Measurements from ENCODE around the gene ATP13A3. TPM values are rescaled to one million over a fixed set of nuclear protein-coding genes. Genes with fewer than 3 reads are reported as not detected.

The ATP13A3 gene
- total RNA-seq, 1 donor from 2014 or later = 79.2 TPM

- Mint-ChIP-seq H3K9me3 (ENCODE audit: unreplicated experiment) (no peaks in the 10 kb centered on the region), H3K4me3 (ENCODE audit: unreplicated experiment) (no peak overlapping the region), H3K4me1 (ENCODE audit: low read depth, unreplicated experiment) (no peaks in the 10 kb centered on the region), H3K27me3 (ENCODE audit: low read depth, unreplicated experiment) (no peaks in the 10 kb centered on the region), H3K27ac (ENCODE audit: unreplicated experiment) (no peak overlapping the region), H3K36me3 (ENCODE audit: low read depth, unreplicated experiment) (peaks cover 6% of the 10 kb centered on the region)
- H3K4me1 ChIP-seq (ENCODE audit: insufficient read depth, low read length) = peaks cover 4% of the 10 kb centered on the region
- H3K36me3 ChIP-seq (ENCODE audit: insufficient read depth, low read length) = peaks cover 65% of the 10 kb centered on the region
- no peak overlapping the region for H3K4me3 ChIP-seq (ENCODE audit: insufficient read depth, low read depth, low read length)
- peaks cover 20% of the 10 kb centered on the region for H4K20me1 ChIP-seq (ENCODE audit: insufficient read depth, low read length)
- H3K9me3 ChIP-seq (ENCODE audit: insufficient read depth, low read depth, low read length) = no peaks in the 10 kb centered on the region
- H3K9ac ChIP-seq (ENCODE audit: low read length) = no peak overlapping the region
- DNase-seq (ENCODE audit: low read depth) (no peak), FAIRE-seq (no peak)
- no peak overlapping the region for H3K4me2 ChIP-seq (ENCODE audit: low read length)
- TF ChIP-seq EZH2 (IDR thresholded peaks at IDR 0.05; ENCODE audit: insufficient read depth, low read length) = no peak
- TF ChIP-seq, protein P1, sequence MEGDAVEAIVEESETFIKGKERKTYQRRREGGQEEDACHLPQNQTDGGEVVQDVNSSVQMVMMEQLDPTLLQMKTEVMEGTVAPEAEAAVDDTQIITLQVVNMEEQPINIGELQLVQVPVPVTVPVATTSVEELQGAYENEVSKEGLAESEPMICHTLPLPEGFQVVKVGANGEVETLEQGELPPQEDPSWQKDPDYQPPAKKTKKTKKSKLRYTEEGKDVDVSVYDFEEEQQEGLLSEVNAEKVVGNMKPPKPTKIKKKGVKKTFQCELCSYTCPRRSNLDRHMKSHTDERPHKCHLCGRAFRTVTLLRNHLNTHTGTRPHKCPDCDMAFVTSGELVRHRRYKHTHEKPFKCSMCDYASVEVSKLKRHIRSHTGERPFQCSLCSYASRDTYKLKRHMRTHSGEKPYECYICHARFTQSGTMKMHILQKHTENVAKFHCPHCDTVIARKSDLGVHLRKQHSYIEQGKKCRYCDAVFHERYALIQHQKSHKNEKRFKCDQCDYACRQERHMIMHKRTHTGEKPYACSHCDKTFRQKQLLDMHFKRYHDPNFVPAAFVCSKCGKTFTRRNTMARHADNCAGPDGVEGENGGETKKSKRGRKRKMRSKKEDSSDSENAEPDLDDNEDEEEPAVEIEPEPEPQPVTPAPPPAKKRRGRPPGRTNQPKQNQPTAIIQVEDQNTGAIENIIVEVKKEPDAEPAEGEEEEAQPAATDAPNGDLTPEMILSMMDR (IDR thresholded peaks at IDR 0.05; ENCODE audit: insufficient read depth, low read depth, low read length) = no peak
- H3K27ac ChIP-seq (ENCODE audit: low read depth, low read length) = no peak overlapping the region
- H2AFZ ChIP-seq (ENCODE audit: low read depth, low read length) = no peak overlapping the region
- no peaks in the 10 kb centered on the region for H3K79me2 ChIP-seq (ENCODE audit: insufficient read depth, low read length)
- H3K27me3 ChIP-seq (ENCODE audit: insufficient read depth, low read length) = no peaks in the 10 kb centered on the region
These were observed 55.2 kb downstream of the ATP13A3 start for GRCh38 chr3:194431554-194431953.

DNA sequence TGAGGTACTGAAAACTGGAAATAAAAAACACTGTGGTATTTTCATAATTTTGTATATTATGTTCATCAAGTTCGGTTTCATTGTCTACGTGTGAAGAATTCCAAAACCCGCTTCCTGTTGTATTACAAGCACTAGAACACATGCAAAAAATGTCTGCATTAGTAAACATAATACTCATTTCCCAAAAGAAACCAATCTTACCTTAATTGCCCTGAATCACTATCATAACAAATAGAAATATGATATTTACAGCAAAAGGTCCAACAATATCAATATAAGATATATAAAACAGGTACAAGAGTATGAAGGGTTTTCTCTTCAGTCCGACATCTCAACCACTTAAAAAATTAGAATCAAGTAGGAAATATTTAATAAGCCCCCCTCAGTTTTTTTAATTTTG, 61.4 kb downstream of the ATP13A3 start:
- DNase-seq (ENCODE audit: low read depth) (no peak), FAIRE-seq (no peak)
- H3K36me3 Mint-ChIP-seq (ENCODE audit: low read depth, unreplicated experiment) = peaks cover 6% of the 10 kb centered on the region
- H3K27me3 ChIP-seq (ENCODE audit: insufficient read depth, low read length) = no peaks in the 10 kb centered on the region
- peaks cover 18% of the 10 kb centered on the region for H4K20me1 ChIP-seq (ENCODE audit: insufficient read depth, low read length)
- H3K4me2 ChIP-seq (ENCODE audit: low read length) = no peak overlapping the region
- peaks cover 2% of the 10 kb centered on the region for H3K4me1 Mint-ChIP-seq (ENCODE audit: low read depth, unreplicated experiment)
- H3K27ac Mint-ChIP-seq (ENCODE audit: unreplicated experiment) = no peak overlapping the region
- no peak overlapping the region for H3K4me3 Mint-ChIP-seq (ENCODE audit: unreplicated experiment)
- H3K79me2 ChIP-seq (ENCODE audit: insufficient read depth, low read length) = no peaks in the 10 kb centered on the region
- H3K36me3 ChIP-seq (ENCODE audit: insufficient read depth, low read length) = peaks cover 39% of the 10 kb centered on the region
- H3K9me3 Mint-ChIP-seq (ENCODE audit: unreplicated experiment) = no peaks in the 10 kb centered on the region
- H3K9me3 ChIP-seq (ENCODE audit: insufficient read depth, low read depth, low read length) = no peaks in the 10 kb centered on the region
- H3K4me3 ChIP-seq (ENCODE audit: insufficient read depth, low read depth, low read length) = no peak overlapping the region
- H3K9ac ChIP-seq (ENCODE audit: low read length) = no peak overlapping the region
- H3K27ac ChIP-seq (ENCODE audit: low read depth, low read length) = no peak overlapping the region
- peaks cover 5% of the 10 kb centered on the region for H3K4me1 ChIP-seq (ENCODE audit: insufficient read depth, low read length)
- no peak for TF ChIP-seq EZH2 (IDR thresholded peaks at IDR 0.05; ENCODE audit: insufficient read depth, low read length)
- TF ChIP-seq, protein P1 (IDR thresholded peaks at IDR 0.05; ENCODE audit: insufficient read depth, low read depth, low read length) = no peak
- H3K27me3 Mint-ChIP-seq (ENCODE audit: low read depth, unreplicated experiment) = no peaks in the 10 kb centered on the region
- no peak overlapping the region for H2AFZ ChIP-seq (ENCODE audit: low read depth, low read length)

DNA sequence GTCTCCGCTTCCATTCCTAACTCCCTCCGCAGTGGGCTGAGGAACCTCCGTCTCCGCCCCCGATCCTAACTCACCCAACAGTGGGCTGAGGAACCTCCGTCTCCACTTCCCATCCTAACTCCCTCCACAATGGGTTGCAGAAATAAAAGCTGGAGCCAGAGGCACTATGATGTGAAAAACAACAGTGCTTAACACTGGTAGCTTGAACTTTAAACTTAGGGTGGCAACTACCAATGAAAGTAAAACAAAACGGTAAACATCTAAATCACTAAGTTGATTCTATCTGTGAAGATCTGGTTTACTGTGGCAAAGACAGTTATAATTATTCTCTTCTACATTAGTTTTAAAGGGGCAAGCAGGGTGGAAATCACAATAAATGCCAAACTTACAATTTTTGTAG, 61.8 kb downstream of the ATP13A3 start:
- no peaks in the 10 kb centered on the region for H3K9me3 ChIP-seq (ENCODE audit: insufficient read depth, low read depth, low read length)
- Mint-ChIP-seq H3K27me3 (ENCODE audit: low read depth, unreplicated experiment) (no peaks in the 10 kb centered on the region), H3K4me1 (ENCODE audit: low read depth, unreplicated experiment) (peaks cover 2% of the 10 kb centered on the region), H3K27ac (ENCODE audit: unreplicated experiment) (no peak overlapping the region), H3K4me3 (ENCODE audit: unreplicated experiment) (no peak overlapping the region), H3K36me3 (ENCODE audit: low read depth, unreplicated experiment) (peaks cover 6% of the 10 kb centered on the region), H3K9me3 (ENCODE audit: unreplicated experiment) (no peaks in the 10 kb centered on the region)
- peaks cover 5% of the 10 kb centered on the region for H3K4me1 ChIP-seq (ENCODE audit: insufficient read depth, low read length)
- FAIRE-seq = no peak
- no peaks in the 10 kb centered on the region for H3K79me2 ChIP-seq (ENCODE audit: insufficient read depth, low read length)
- H4K20me1 ChIP-seq (ENCODE audit: insufficient read depth, low read length) = peaks cover 18% of the 10 kb centered on the region
- DNase-seq (ENCODE audit: low read depth) = no peak
- TF ChIP-seq EZH2 (IDR thresholded peaks at IDR 0.05; ENCODE audit: insufficient read depth, low read length) = no peak
- TF ChIP-seq, protein P1 (IDR thresholded peaks at IDR 0.05; ENCODE audit: insufficient read depth, low read depth, low read length) = no peak
- H3K27me3 ChIP-seq (ENCODE audit: insufficient read depth, low read length) = no peaks in the 10 kb centered on the region
- no peak overlapping the region for H2AFZ ChIP-seq (ENCODE audit: low read depth, low read length)
- no peak overlapping the region for H3K9ac ChIP-seq (ENCODE audit: low read length)
- no peak overlapping the region for H3K4me2 ChIP-seq (ENCODE audit: low read length)
- H3K27ac ChIP-seq (ENCODE audit: low read depth, low read length) = no peak overlapping the region
- no peak overlapping the region for H3K4me3 ChIP-seq (ENCODE audit: insufficient read depth, low read depth, low read length)
- H3K36me3 ChIP-seq (ENCODE audit: insufficient read depth, low read length) = peaks cover 34% of the 10 kb centered on the region
